ENCODE data around the gene MUC4.
"Not testable (repeated sequence)": the region's sequence is repeated elsewhere in the genome, so short reads cannot be mapped to it uniquely, and the experiment has no call there.

The MUC4 gene

GRCh38 chr3:195835791-195836190 lies 24.1 kb upstream of the MUC4 start:
- no peak for TF ChIP-seq CTCF (IDR thresholded peaks at IDR 0.05; ENCODE audit: low read depth, low read length, missing control alignments)
- H3K4me3 ChIP-seq (ENCODE audit: low read depth, low read length), result no peak overlapping the region
- no peak for DNase-seq (ENCODE audit: low read depth)

GRCh38 chr3:195834675-195835583 lies 23.2 kb upstream of the MUC4 start:
- no peak overlapping the region for H3K4me3 ChIP-seq (ENCODE audit: low read depth, low read length)
- TF ChIP-seq CTCF (IDR thresholded peaks at IDR 0.05; ENCODE audit: low read depth, low read length, missing control alignments), result no peak
- no peak for DNase-seq (ENCODE audit: low read depth)

- H3K4me3 ChIP-seq (ENCODE audit: low read depth, low read length), result no peak overlapping the region
- no peak for DNase-seq (ENCODE audit: low read depth)
- no peak for TF ChIP-seq CTCF (IDR thresholded peaks at IDR 0.05; ENCODE audit: low read depth, low read length, missing control alignments)
These were observed 18.1 kb upstream of the MUC4 start for GRCh38 chr3:195829897-195830254.

GRCh38 chr3:195828762-195829161 lies 17.0 kb upstream of the MUC4 start:
- H3K4me3 ChIP-seq (ENCODE audit: low read depth, low read length), result no peak overlapping the region
- TF ChIP-seq CTCF (IDR thresholded peaks at IDR 0.05; ENCODE audit: low read depth, low read length, missing control alignments), result no peak
- DNase-seq (ENCODE audit: low read depth), result no peak

GRCh38 chr3:195825857-195826804 lies 14.4 kb upstream of the MUC4 start:
- DNase-seq (ENCODE audit: low read depth), result no peak
- no peak overlapping the region for H3K4me3 ChIP-seq (ENCODE audit: low read depth, low read length)
- TF ChIP-seq CTCF (IDR thresholded peaks at IDR 0.05; ENCODE audit: low read depth, low read length, missing control alignments), result no peak

GRCh38 chr3:195825191-195825588 lies 13.5 kb upstream of the MUC4 start:
- TF ChIP-seq CTCF (IDR thresholded peaks at IDR 0.05; ENCODE audit: low read depth, low read length, missing control alignments), result no peak
- no peak for DNase-seq (ENCODE audit: low read depth)
- no peak overlapping the region for H3K4me3 ChIP-seq (ENCODE audit: low read depth, low read length)

- not testable (repeated sequence) for DNase-seq (ENCODE audit: low read depth); H3K4me3 ChIP-seq (ENCODE audit: low read depth, low read length)
These were observed 12.9 kb upstream of the MUC4 start for GRCh38 chr3:195824425-195825190.
